ENCODE data around the gene SLC43A1.

The SLC43A1 gene

DNA sequence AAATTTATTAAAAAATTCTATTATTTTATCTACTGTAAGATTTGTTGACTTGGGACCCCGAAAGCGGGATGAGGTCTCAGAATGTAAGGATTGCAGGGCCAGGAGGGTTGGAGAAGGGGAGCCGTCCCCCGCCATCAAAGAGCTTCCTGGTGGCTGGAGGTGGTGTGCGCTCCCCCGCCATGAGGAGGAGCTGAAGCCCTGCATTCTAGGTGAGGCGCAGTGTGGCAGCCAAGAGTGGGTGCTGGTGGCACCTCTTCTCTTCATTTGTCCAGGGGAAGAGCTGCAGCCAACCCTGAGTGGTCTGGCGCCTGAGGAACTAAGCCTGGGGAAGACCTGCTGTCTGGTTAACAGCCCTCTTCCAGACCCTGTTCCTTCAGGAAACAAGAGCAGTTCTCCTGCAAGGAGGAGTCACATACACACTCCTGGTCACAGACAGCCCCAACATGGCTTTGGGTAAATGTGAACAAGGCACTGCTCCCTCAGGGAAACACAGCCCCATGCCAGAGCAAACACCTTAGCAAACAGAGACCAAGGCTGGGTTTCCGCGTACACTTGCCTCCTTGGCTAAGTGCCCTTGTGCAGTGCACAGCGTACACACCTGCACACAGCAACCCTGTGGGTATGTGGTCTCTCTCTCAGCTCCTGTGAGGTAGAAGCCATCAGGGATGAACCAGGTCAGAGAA is 37.9 kb downstream of the SLC43A1 start:
- DNase-seq, result no peak

DNA sequence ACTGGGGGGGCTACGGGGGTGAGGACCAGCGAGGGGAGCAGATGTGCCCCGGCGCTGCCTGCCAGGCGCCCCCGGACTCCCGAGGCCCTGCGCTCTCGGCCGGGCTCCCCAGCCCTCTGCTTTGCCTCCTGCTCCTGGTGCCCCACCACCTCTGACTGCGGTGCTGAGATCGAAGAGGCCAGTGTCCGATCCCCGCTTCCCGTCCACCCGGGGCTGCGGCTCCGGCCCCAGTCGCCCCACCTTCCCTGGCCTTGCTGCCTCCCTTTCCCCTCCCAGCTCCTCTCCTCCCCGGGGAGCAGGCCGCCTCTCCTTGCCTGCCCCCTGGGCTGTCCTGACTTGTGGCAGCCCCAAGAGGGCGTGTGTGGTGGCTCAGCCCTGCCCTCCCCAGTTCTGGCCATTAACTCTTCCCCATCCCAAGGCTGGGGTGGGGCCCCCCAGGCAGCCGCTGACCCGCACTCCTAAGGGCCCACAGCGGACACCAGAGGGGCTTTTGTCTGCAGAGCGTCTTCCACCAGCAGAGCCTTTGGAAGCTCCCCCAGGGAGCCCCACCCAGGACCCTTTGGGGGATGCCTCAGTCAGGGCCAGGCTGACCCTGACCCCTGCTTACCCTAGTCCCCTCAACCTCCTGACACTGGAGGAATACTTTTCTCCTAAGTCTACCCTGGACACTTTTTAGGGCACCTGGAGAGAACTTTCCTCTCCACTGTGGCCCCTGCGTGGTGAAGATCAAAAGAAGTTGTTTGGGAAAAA is 38.6 kb downstream of the SLC43A1 start:
- no peak for DNase-seq

DNA sequence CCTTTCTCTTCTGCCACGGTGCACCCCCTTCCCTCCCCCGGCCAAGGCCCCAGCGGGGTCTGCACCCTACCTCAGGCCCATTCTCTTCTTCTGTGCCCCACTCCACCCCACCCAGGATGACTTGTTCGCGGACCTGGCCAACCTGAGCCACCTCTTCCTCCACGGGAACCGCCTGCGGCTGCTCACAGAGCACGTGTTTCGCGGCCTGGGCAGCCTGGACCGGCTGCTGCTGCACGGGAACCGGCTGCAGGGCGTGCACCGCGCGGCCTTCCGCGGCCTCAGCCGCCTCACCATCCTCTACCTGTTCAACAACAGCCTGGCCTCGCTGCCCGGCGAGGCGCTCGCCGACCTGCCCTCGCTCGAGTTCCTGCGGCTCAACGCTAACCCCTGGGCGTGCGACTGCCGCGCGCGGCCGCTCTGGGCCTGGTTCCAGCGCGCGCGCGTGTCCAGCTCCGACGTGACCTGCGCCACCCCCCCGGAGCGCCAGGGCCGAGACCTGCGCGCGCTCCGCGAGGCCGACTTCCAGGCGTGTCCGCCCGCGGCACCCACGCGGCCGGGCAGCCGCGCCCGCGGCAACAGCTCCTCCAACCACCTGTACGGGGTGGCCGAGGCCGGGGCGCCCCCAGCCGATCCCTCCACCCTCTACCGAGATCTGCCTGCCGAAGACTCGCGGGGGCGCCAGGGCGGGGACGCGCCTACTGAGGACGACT is 39.3 kb downstream of the SLC43A1 start:
- DNase-seq, result peak; percentile 3

DNA sequence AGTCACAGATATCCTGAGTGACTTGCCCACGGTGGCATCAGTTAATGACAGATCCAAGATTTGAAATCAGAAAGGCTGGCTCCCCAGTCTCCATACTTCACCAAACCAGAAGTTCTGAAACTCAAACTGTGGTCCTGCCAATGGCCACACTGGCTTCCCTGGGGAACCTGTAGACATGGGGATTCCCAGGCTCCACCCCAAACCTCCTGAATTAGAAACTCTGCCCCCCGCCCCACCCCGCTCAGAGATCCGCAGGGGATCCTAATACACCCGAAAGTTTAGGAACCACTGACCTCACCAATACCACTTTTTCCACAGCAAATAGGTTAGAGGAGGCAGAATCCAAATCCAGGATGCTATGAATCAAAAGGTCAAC is 39.8 kb downstream of the SLC43A1 start:
- DNase-seq, result no peak

DNA sequence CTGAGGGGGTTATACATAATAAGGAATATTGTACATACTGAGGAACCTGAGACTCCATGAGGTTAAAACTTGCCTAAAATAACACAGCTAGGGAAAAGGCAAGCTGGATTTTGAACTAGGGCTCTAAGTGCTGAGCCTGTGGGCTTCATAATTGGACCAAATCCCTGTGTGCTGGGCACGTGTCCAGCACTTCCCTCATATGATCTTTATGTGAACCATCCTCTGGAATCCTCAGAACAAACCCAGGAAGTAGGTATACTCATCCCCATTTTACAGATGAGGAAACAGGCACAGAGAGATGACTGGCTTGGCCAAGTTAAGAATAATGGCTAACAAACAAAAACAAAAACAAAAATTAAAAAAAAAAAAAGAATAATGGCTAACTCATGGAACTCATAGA is 40.3 kb downstream of the SLC43A1 start:
- no peak for DNase-seq

DNA sequence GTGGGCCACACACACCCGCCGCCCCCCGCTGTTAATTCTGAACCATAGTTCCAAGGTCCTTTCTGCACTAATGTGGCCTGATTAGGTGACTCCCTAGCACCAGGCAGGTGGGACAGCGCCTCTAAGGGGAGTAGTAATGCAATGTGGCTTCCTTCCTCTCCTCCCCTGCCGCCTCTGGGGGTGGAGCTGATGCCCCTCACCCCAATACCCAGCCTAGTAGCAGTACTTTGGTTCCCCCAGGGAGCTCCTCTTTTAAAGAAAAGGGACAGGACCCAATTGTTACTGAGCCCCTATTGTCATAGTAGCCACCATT is 40.7 kb downstream of the SLC43A1 start:
- no peak for DNase-seq

DNA sequence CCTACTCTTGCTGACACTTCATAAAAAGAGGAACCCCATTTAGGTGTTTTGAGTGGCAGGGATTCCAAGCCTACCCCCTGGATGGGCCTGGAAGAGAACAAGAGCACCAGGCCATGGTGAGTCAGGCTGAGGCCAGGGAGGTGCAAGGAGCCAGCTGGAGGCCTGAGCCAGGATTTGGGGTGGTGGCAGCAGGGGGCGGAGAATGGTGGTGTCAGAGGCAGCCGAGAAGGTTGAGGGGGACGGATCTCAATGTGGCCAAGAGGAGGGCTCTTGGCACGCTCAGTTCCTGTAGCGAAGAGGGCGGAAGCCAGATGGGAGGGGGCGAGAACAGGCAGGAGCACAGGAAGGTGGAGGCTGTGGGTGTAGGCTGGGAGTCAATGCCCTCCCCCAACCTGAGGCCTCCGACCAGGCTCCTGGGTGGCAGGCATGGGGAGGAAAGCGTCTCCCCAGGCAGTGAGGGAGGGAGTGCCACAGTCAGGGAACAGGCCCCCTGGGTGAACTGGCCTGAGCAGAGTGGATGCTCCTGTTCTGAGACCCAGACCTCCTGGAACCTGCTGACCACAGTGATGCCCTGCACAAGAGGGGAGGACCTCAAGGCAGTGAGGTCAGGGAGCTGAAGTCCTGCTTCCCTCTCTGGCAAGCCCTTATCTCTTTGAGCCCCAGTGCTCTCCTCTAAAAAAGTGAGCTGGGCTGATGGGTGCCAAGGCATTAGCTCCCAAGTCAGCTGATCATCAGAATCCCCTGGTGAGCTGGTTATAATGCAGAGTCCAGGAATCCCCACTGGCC is 41.3 kb downstream of the SLC43A1 start:
- no peak for DNase-seq

DNA sequence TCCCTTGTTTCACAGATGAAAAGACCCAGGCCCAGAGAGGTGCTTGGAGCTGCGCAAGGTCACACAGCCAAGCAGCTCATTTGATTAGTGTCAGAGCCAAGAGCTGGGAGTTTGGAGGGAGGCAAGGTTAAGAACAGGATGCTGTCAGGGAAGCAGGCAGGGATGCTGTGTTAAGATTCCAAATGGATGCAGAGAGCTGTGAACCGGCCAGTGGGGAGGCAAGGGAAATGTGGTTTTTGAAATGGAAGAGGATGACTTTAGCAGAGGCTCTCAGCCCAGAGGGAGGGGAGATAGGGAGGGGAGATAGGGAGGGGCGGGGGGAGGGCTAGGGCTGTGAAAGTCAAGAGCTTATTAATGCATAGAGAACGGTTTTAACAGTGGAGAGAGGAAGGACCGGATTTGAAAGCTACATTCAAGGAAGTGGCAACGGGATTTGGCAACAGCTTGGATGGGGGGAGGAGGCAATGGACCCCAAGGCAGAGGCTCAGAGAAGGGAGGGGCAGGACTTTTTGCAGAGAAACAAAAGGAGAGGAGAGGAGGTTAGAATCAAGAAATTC is 42.1 kb downstream of the SLC43A1 start:
- DNase-seq, result no peak

DNA sequence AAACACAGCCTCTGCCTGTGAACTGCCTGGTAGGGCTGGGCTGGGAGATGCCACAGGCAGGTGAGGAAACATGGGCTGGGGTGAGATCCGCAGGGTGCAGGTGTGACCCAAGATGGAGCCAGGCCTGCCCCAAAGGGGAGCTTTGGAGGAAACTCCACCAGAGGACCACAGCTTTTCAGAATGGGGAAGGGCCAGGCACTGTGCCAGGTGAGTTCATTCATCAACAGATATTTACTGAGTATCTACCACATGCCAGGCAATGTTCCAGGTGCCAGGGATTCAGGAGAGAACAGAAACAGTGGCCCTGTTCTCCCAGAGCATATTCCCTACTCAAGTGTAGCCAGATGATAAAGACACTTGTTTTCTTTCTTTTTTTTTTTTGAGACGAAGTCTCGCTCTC is 44.0 kb downstream of the SLC43A1 start:
- DNase-seq, result no peak

DNA sequence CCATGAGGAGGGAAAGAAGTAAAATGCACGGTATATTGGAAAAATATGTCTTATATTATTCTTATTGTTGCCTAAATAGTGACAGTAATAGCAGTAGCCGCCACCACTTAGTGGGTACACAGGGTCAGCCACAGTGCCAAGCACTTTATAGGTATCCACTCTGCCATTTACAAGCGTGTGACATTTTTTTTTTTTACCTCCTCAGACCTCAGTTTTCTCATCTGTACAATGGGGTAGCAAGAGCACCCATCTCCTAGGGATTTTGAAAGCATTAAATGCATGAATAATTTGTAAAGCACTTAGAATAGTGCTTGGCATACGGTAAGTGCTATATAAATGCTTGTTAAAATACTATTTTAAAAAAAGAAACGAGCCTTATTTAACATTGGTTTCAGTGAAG is 46.2 kb downstream of the SLC43A1 start:
- no peak for DNase-seq

DNA sequence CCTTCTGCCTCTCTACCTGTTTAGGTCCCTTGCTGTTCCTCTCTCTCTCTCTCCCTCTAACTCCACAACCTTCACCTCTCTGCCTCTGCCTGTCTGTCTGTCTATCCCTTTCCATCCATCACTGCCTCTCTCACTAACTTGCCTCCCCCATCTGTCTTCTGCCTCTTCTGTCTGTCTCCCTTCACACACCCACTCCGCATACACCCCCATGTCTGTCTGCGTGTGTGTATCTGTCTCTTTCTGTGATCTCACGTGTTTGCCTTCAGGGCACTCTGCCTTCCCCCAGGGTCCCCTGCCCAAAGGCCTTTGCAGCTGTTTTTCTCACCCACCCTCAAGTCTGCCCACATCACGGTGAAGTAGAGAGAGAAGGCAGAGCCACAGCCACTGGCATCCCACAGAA is 47.2 kb downstream of the SLC43A1 start:
- no peak for DNase-seq

DNA sequence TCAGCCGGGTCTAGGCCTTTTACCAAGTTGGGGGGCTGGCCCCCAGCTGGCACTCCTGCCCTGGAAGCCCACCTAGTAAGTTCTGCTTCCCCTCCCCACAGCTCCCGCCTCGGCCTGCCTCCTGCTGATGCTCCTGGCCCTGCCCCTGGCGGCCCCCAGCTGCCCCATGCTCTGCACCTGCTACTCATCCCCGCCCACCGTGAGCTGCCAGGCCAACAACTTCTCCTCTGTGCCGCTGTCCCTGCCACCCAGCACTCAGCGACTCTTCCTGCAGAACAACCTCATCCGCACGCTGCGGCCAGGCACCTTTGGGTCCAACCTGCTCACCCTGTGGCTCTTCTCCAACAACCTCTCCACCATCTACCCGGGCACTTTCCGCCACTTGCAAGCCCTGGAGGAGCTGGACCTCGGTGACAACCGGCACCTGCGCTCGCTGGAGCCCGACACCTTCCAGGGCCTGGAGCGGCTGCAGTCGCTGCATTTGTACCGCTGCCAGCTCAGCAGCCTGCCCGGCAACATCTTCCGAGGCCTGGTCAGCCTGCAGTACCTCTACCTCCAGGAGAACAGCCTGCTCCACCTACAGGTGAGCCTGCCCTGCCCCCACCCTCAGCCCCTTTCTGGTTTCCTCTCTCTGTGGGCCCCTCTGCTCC is 47.9 kb downstream of the SLC43A1 start:
- no peak for DNase-seq

DNA sequence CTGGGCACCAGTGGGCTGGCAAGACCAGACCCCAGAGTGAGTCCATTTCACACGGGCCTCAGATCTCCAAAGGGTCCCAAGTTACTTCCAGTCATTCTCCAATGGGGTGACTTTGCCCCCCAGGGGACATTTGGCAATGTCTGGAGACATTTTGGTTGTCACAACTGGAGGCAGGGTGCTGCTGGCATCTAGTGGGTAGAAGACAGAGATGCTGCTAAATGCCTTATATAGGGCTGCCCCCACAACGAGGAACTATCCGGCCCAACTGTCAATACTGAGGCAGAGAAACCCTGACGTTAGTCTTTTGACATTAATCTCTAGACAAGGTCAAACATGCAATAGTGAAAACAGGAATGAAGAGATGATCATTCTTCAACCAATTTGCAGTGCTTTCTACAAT is 48.8 kb downstream of the SLC43A1 start:
- DNase-seq, result no peak

DNA sequence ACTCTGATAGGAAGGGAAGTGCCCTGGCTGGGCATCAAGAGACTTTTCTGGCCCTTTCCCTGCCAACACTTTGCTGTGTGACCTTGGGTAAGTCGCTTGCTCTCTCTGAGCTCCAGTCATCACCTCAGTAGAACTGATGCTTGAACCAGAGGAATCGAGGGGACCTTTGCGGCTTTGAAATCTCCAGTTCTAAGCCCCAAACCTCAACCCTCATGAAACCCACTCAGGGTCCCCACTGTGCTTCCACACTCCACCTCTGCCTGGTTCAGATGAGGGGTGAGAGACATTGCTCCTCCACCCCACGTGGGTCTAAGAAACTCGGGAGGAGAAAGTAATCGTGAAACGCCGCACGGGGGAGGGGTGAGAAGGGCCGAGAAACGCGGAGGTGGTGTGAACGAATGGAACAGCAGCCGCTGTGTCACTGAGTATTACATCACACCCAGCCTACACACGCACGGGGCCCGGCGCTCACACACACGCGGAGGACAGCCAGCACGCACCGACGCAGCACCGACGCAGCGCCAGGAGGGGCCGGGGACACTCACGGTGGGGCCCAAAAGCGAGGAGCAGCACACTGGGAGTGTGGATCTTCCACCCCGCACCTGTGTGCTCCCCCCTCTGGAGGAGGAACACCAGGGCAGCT is 50.8 kb downstream of the SLC43A1 start:
- DNase-seq, result no peak

DNA sequence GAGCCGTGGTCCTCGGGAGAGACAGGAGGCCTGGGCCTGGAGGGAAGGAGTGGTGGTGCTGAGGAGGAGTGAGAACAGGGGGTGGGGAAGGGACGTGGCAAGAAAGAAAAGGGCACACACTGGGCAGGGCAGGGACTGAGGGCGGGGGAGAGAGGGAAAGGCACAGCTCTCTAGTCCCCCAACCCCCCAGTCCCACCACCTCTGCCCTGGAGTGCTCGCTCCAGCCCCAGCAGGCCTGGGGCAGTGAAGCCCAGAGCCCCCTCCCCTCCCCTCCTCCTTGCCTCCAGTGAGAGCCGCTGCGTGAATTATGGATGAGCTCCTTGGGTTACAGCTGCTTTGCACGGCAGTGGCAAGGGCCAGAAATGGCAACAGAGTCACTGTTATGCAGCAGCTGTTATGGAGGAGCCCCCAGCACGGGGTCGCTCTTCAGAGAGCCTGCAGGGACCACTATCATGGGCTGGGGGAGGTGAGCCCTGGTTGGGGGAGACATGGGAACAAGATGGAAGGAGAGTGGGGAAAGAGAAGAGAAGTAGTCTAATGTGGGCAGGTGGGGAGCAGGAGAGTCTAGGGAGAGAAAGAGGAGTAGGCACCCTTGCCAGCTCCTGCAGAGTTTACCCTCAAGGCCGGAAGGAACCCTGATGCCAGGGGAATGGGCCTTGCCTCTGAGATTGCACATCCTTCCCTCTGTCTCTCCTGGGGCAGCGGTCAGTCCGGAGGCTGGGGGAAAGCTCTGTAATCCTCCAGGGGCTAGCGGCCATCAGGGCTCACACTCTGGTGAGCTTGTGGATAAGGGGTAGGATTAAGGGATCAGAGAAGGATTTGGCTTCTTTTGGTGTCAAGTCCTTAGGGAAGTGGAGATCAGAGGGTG is 51.6 kb downstream of the SLC43A1 start:
- DNase-seq, result no peak

DNA sequence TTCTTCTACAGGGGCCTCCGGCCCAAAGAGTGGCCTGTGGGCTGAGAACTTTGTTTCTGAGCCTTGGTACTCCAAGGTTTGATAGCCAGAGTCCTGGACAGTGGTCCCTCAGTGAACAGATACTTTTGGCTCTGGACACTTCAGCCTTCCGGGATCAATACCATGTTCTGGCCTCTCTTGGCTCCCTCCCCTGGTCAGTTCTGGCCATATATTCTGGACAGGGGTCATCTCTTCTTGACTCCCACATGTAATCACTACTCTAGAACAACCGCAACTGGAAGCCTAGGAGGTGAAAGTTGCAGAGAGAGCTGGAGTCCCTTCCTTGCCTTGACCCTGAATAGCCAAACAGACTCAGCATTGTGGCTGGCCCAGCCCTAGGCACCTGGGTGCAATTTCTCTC is 52.9 kb downstream of the SLC43A1 start:
- no peak for DNase-seq

DNA sequence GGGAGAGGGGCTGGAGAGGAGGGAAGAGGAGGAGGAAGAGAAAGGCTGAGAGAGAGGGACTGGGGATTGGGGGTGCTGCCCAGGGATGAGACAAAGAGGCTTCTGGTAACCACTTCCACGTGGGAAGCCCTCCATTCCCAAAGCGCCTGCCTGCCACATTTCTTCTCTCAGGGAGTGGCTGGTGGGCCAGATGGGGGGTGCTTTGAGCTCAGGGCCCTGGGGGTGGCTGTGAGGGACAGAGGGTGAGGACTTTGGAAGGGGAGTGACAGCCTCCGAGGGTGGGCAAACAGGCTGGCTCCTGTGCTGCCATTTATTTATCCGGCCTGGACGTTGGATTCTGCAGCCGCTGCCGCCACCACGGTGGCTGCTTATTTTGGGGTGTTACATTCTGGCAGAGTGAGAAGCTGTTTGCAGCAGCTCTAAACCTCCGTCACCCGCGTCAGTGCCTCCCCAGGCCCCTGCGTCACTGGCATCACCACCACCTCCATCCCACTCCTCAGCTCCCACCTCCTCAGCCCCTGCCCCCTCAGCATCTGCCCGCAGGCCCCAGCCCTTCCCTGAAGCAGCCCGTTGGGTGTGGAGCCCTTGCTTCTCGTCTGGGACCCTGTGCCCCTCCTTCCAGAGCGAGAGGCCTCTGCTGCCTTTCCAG is 53.5 kb downstream of the SLC43A1 start:
- no peak for DNase-seq

DNA sequence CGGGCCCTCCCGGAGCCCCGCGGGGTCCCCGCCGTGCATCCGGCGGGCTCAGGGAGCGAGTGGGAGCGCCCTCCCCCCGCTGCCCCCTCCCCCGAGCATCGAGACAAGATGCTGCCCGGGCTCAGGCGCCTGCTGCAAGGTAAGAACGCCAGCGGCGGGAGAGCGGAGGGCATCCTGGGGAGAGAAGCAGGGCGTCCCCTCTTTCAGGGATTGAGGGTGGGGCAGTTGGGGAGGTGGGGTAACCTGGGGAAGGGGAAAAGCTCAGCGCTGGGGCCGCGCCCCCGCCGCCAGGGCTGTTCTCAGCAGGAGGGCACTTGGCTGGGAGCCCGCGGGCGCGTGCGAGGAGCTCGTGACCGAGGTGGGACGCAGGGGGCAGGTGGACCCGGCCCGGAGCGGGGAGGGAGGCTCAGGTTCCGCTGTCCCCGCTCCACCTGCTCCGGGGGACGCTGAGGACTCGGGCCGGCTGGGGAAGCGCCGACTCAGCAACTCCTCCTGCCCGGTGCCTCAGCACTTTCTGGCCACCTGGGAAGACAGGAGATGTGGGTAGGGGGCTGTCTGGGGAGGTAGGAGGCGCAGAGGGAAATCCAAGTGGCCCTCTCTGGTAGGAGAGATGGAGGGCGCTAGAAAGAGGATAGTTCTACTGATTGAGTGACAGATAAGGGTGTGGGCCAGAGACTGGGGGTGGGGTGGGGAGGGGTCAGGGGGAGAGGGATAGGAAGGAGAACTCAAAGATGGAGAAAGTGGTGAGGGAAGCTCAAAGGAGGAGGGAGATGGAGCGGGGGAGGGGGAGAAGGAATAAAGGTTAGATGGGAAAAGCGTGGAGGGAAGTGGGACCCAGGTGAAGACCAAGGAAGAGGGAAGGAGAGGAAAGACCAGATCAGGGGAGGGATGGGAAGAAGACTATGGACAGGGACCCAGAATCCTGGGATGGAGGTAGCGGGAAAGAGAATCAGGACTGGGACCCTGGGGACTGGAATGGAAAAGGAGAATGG is 54.4 kb downstream of the SLC43A1 start:
- no peak for DNase-seq

DNA sequence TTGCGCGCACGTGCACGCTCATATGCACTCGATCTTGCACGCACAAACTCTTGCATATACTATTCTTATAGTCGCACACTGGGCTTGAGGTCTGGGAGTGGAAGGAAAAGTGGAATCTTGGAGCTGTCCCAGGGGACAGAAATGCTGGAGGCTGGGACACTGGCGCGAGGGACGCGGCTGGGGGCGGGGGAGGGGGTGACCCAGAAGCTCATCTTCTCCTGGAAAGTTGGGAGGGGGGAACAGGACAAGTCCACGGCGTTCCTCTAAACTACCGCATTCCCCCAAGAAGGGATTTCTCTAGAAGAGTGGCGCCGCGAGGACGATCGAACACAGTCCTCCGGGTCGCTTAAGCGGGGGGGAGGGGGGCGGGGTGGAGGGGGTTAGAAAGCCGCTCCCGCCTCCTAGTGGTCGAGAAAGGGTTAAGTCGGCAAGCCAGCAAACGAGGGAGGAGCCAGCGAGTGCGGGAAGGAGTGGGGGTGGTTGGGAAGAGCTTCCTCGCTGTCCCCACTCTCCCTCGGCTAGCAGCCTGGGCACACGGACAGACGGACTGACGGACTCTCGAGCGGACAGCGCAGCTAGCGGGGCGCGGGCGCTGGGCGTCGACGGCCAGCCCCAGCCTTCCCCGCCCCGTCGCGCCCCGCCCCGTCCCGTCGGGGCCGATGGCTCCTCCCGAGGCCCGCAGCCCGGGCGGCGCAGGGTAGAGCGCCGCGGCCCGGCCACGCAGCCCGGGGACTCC is 55.3 kb downstream of the SLC43A1 start, which contains the start of gene RTN4RL2:
Gene RTN4RL2, plus strand, starts transcription at position 507 of the 736 bp plus-strand sequence. CDS start 338 bp downstream, outside the sequence.
- DNase-seq, result peak; percentile 15
